Medulla oblongata (tissue), 1 donor: ENCODE measurements around the gene OR8B3.
"Not testable (repeated sequence)": the region's sequence is repeated elsewhere in the genome, so short reads cannot be mapped to it uniquely, and the experiment has no call there.

Experiments used
- DNase-seq: peaks from one replicate; pipeline ENCODE4 v3.0.0-alpha.2; 2015; ENCODE audit errors: extremely low spot score

The OR8B3 gene, protein sequence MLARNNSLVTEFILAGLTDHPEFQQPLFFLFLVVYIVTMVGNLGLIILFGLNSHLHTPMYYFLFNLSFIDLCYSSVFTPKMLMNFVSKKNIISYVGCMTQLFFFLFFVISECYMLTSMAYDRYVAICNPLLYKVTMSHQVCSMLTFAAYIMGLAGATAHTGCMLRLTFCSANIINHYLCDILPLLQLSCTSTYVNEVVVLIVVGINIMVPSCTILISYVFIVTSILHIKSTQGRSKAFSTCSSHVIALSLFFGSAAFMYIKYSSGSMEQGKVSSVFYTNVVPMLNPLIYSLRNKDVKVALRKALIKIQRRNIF

GRCh38 chr11:124398924-124399323 is at the start of gene OR8B3:
Gene OR8B3, minus strand, starts transcription at chr11:124399024. Its CDS starts 1,673 bp downstream, at chr11:124397351.
- no peak for DNase-seq

- DNase-seq = no peak
Observed at GRCh38 chr11:124446916-124447315, 48.1 kb upstream of the OR8B3 start.

GRCh38 chr11:124445646-124446150 is 46.9 kb upstream of the OR8B3 start, which contains the start of gene OR8B8:
Gene OR8B8, minus strand, starts transcription at chr11:124445696. Its CDS starts 4,611 bp downstream, at chr11:124441085.
- DNase-seq = no peak

DNA sequence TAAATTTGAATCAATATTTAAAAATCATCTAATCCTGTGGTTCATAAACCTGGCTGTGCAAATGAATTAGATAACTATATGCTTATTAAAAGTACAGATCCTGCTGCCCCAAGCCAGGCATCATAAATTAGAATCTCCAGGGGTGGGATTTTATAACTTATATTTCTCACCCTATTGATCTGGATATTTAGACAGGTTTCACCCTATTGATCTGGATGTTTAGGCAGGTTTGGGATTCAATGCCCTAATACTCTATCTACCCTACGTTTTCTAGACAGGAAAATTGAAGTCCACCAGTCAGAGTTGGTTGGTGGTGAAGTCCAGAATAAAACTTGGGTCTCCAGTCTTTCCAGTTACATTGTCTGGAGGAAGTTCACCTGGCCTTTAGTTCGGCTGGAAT is 44.0 kb upstream of the OR8B3 start:
- no peak for DNase-seq

DNA sequence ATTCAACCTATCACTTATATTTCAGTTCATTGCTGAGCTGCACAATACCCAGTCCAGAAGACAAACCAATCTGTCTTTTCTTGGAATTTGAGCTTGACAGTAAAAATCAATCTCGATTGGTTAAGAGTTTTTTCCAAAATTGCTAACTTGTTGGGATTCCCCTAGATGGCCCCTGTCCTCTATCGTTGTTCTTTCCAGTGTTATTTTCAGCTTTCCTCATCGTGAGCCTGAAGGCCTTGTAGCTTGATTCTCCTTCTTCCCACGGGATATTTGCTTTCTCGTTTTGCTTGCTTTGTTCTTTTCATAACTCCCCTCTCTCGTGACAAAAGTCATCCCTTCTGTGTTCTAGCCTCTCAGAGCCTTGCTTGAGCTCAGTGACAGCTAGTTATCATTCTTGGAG is 43.6 kb upstream of the OR8B3 start:
- DNase-seq = no peak

GRCh38 chr11:124441519-124441918 is 42.7 kb upstream of the OR8B3 start:
- no peak for DNase-seq

GRCh38 chr11:124441081-124441480 is 42.3 kb upstream of the OR8B3 start:
- no peak for DNase-seq

DNA sequence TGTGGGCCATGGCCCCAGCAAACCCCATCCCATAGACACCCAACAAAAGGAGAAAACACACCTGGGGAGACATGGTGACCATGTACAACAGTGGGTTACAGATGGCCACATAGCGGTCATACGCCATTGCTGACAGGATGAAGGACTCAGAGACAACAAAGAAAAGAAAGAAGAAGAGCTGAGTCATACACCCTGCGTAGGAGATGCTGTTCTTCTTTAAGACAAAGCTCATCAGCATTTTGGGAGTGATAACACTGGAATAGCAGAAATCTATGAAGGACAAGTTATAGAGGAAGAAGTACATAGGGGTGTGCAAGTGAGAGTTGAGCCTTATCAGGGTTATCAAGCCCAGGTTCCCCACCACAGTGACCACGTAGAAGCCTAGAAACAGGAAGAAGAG is 41.8 kb upstream of the OR8B3 start:
- no peak for DNase-seq

DNA sequence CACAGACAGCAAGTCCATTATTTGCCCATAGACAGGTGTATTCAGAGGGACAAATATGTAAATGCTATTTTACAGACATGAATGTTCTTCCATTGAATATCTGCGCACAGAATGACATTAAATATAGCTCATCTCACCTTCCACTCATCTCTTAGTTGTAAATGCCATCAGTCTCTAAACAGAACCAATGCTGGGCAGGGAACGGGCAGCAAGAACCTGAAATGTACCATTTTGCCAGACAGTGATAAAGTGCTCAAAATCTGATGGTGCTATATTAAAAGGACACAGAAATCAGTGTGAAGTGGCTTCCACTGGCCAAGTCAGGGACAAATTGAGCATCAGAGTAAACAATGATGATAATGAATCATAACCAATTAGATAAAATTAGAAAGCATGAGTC is 35.9 kb upstream of the OR8B3 start:
- no peak for DNase-seq

DNA sequence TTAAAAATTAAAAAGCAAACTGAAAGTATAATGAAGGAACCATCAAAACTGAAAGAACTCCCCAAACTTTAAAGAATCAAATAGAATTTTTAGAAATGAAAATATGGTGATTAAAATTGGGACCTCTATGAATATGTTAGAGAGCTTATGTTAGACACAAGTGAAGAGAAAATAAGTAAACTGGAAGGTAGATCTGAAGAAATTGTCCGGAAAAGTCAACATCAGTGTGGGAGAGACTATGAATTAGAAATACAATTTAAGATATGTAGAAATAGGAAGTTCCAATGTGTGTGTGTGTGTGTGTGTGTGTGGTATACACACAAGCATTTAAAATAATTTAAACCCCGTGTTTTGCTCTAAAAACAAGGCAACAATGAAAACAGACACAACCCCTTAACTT is 30.8 kb upstream of the OR8B3 start:
- no peak for DNase-seq

- DNase-seq = no peak
Observed at GRCh38 chr11:124424384-124424921, 25.6 kb upstream of the OR8B3 start, which contains the start of gene OR8B4. Gene OR8B4, minus strand, starts transcription at chr11:124424871. Its CDS starts 0 bp downstream, at chr11:124424871.

DNA sequence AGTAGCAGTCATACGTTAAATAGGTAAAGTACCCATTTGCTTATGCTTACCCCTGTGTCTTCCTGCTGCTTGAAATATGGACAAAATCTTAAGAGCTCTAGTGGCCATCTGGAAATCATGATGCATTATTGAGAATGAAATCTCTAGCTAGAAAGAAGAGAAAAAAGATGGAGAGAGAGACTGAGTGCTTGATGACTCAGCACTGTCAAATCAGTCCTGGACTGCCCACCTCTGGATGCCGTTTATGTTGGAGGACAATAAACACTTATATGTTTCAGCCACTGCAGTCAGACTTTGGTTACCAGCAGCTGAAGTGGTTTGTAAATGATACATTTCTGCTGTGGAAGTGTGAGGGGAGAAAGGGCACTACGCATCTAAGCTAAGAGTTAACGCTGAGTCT is 22.2 kb upstream of the OR8B3 start:
- DNase-seq = no peak

GRCh38 chr11:124415356-124415923 is 16.6 kb upstream of the OR8B3 start:
- peak; percentile 21 for DNase-seq

GRCh38 chr11:124409906-124410305 is 11.1 kb upstream of the OR8B3 start:
- DNase-seq = no peak

GRCh38 chr11:124405581-124405980 is 6.8 kb upstream of the OR8B3 start:
- DNase-seq = no peak

- DNase-seq = not testable (repeated sequence)
Observed at GRCh38 chr11:124403186-124403585, 4.4 kb upstream of the OR8B3 start.

GRCh38 chr11:124402326-124402922 is 3.6 kb upstream of the OR8B3 start:
- peak; percentile 76 for DNase-seq

DNA sequence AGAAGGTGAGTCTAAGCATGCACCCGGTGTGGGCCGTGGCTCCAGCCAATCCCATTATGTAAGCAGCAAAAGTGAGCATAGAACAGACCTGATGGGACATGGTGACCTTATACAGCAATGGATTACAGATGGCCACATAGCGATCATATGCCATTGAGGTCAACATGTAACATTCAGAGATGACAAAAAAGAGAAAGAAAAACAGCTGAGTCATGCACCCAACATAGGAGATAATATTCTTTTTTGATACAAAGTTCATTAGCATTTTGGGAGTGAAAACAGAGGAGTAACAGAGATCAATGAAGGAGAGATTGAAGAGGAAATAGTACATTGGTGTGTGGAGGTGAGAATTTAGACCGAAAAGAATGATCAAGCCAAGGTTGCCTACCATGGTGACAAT is 2.0 kb downstream of the OR8B3 start:
- DNase-seq = not testable (repeated sequence)

DNA sequence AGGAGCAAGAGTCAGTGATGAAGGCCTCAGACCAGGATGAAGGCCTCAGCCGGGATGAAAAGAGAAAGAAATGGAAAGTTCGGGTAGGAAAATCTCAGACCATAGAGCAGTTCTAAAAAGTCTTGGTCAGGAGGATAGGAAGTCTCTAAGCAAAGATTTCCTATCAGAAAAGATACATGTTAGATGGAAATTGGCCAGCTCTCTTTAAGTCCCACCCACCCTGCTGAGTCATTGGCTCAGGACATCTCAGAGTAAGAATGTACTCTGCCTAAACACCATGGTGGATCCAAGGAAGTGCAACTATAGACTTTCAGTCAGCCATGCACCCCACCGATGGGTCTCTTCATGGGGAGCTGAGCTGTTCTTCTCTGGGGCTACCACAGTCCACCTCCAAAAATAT is 4.4 kb downstream of the OR8B3 start:
- DNase-seq = no peak

DNA sequence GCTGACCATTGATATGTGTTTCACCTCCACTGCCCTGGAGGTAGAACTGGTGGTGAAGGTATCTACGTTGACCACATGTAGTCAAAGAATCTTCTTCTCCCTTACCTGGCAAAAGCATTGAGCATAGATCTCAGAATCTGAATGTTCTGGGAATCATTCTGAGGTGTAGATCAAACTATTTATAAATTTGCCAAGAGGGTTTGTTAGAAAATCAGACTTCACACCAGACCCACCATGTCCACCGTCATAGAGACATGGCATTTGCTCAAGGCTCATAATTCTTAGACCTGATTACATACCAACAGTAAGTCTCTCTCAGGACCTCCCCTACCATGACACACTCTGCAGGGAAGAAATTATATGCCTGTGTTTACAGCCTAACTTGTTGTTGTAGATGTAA is 14.4 kb downstream of the OR8B3 start, which contains the start of gene OR8B2:
OR8B2 (minus strand) TSS at position 101 of the 400 bp plus-strand sequence. CDS start 1,156 bp downstream, outside the sequence.
- DNase-seq = no peak

- not testable (repeated sequence) for DNase-seq
Observed at GRCh38 chr11:124382857-124383256, 16.0 kb downstream of the OR8B3 start.

DNA sequence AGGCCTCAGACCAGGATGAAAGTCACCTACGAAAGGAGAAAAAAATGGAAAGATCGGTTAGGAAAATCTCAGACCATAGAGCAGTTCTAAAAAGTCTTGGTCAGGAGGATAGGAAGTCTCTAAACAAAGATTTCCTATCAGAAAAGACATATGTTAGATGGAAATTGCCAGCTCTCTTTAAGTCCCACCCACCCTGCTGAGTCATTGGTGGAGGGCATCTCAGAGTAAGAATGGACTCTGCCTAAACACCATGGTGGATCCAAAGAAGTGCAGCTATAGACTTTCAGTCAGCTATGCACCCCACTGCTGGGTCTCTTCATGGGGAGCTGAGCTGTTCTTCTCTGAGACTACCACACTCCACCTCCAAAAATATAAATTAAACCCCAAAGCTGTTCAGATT is 18.2 kb downstream of the OR8B3 start:
- DNase-seq = no peak
